ENCODE results near the gene MARVELD2.
A peak's percentile ranks its signal among the peaks of the same experiment; 100 is the strongest.

The MARVELD2 gene

GRCh38 chr5:69372394-69372793 lies 42.5 kb upstream of the MARVELD2 start:
- POLR2A ChIA-PET = interaction anchor here (0.6 kb wide), 2 partner anchors 148 to 993 kb away, joined by 3 read pairs; no protein-coding TSS in a partner anchor

DNA sequence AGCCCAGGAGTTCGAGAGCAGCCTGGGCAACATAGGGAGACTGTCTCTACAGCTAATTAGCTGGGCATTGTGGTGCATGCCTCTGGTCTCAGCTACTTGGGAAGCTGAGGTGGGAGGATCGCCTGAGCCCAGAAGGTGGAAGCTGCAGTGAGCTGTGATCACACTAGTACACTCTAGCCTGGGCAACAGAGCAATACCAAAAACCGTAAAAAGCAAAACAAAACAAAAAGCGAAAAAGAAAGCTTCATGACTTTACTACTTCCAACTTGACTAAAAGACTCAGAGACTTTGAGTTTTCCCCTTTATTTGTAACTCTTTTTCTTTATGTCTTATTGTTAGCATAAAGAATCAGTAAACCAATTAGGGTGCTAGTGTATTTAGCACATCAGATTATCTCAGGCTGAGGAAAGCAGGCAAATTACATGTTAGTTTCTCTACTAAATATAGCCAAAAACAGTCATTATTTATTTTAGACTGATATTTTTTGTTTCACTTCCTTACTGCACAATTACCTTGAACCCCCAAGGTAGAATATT lies 39.9 kb upstream of the MARVELD2 start:
- POLR2A ChIA-PET = interaction anchor here (1.5 kb wide), 1 partner anchor 93 kb away, joined by 3 read pairs; no protein-coding TSS in a partner anchor
- CTCF ChIA-PET = interaction anchor here (1.1 kb wide), 1 partner anchor 281 kb away, joined by 5 read pairs; the partner anchor contains the start of gene SLC30A5
- TF ChIP-seq CTCF (IDR thresholded peaks at IDR 0.05; ENCODE audit: control extremely low read depth, extremely low read depth, low read depth, missing control alignments) = no peak
- DNase-seq (ENCODE audit: extremely low spot score) = peak; percentile 45

More at GRCh38 chr5:69372394-69372793, 42.5 kb upstream of the MARVELD2 start:
- CTCF ChIA-PET = interaction anchor here (0.7 to 2.1 kb wide), 7 partner anchors 11 to 278 kb away, joined by 3 to 9 read pairs (median 5); partner anchors contain the start of gene SLC30A5
- no peak for TF ChIP-seq CTCF (IDR thresholded peaks at IDR 0.05; ENCODE audit: control extremely low read depth, extremely low read depth, low read depth, missing control alignments)
- DNase-seq (ENCODE audit: extremely low spot score) = no peak

- TF ChIP-seq CTCF (IDR thresholded peaks at IDR 0.05; ENCODE audit: control extremely low read depth, extremely low read depth, low read depth, missing control alignments) = no peak
- CTCF ChIA-PET = no interaction called here
- POLR2A ChIA-PET = no interaction called here
- no peak for DNase-seq (ENCODE audit: extremely low spot score)
Observed at GRCh38 chr5:69378376-69378775, 36.5 kb upstream of the MARVELD2 start.

DNA sequence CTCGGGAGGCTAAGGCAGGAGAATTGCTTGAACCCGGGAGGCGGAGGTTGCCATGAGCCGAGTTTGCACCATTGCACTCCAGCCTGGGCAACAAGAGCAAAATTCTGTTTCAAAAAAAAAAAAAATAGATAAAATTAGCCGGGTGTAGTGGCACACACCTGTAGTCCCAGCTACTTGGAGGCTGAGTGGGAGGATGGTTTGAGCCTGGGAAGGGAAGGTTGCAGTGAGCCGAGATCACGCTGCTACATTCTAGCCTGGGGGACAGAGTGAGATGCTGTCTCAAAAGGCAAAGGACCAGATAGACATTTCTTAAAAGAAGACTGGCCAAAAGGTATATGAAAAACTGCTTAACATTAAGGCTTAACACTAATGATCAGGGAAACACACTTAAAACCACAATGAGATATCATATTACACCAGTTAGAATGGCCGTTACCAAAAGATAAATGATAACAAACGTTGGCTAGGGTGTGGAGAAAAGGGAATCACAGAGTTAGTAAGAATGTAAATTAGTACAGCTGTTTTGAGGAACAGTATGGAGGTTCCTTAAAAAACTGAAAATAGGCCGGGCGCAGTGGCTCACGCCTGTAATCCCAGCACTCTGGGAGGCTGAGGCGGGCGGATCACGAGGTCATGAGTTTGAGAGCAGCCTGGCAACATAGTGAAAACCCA lies 10.1 kb upstream of the MARVELD2 start:
- POLR2A ChIA-PET = no interaction called here

DNA sequence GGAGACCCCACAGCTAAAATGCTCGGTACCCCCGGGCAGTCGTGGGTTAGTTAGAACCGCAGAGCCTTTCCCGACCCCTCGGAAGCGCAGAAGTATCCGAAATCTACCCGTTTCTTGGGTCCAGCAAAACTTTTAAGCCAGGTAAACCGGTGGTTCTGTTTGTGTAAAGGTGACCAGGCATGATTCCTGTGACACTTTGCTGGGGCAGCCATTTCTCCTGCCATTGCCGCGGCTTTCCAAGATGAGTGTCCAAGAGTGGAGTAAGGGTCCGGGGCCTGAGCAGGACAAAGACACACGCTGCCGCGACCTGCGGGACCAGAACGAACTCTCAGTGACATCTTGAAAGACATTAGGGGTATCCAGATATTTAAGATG lies 655 bp downstream of the MARVELD2 start:
- ChIA-PET POLR2A (no interaction called here), CTCF (no interaction called here)
- DNase-seq (ENCODE audit: extremely low spot score) = no peak
- no peak for TF ChIP-seq CTCF (IDR thresholded peaks at IDR 0.05; ENCODE audit: control extremely low read depth, extremely low read depth, low read depth, missing control alignments)

More for the DNA sequence above, 10.1 kb upstream of the MARVELD2 start:
- no peak for TF ChIP-seq CTCF (IDR thresholded peaks at IDR 0.05; ENCODE audit: control extremely low read depth, extremely low read depth, low read depth, missing control alignments)
- CTCF ChIA-PET = interaction anchor here (0.9 to 1.5 kb wide), 2 partner anchors 10 to 312 kb away, joined by 3 read pairs; no protein-coding TSS in a partner anchor
- DNase-seq (ENCODE audit: extremely low spot score) = no peak

DNA sequence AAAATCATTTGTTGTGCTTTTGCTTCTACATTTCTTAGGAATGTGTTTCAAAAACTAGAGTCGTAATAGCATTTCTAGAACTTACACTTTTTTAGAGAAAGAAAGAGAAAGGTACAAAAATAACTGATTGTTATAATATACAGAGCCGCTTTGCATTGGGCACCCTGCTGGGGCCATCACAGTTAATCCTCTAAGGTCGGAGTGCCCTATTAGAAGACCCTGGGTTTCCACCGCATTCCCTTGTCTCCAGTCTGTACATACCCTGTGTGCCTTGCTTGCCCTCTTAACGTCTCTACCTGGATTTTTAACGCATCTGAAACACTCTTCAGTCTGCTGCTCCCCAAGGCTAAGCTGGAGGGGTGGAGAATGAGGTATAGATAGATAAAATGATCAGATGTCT lies 1.3 kb downstream of the MARVELD2 start:
- POLR2A ChIA-PET = no interaction called here
- DNase-seq (ENCODE audit: extremely low spot score) = no peak
- no peak for TF ChIP-seq CTCF (IDR thresholded peaks at IDR 0.05; ENCODE audit: control extremely low read depth, extremely low read depth, low read depth, missing control alignments)
- CTCF ChIA-PET = no interaction called here

Measured in GM10248 (cell line).